Neural cell (in vitro differentiated cells): ENCODE measurements around the gene NCOA3.

Experiments
- CTCF ChIP-seq: fragments of 450-650 bp; IDR thresholded peaks from 2 replicates; pipeline ENCODE4 v1.5.1; 2014; ENCODE audit warnings: antibody characterized with exemption, mild to moderate bottlenecking, moderate library complexity; ENCODE audit not compliant: poor library complexity, severe bottlenecking
- EP300 ChIP-seq: fragments of 450-650 bp; conservative IDR thresholded peaks from 2 replicates; pipeline ENCODE4 v1.6.1; 2014; ENCODE audit warnings: antibody characterized with exemption, mild to moderate bottlenecking, moderate library complexity; ENCODE audit not compliant: poor library complexity, severe bottlenecking
- EZH2 ChIP-seq: fragments of 200-600, 300-800 bp; shearing (Covaris generic), sonication (generic); IDR thresholded peaks from 2 replicates; pipeline ENCODE4 v1.6.1; 2014; ENCODE audit warnings: antibody characterized with exemption, low read length, borderline replicate concordance, mild to moderate bottlenecking; ENCODE audit not compliant: insufficient read depth, poor library complexity, severe bottlenecking
- RAD21 ChIP-seq: fragments of 450-650 bp; conservative IDR thresholded peaks from 2 replicates; pipeline ENCODE4 v1.6.1; 2014; ENCODE audit warnings: antibody characterized with exemption, mild to moderate bottlenecking, moderate library complexity

GRCh38 chr20:47669489-47669888, 167.8 kb downstream of the NCOA3 start:
- TF ChIP-seq CTCF (no peak), RAD21 (no peak), EZH2 (no peak), EP300 (no peak)
